HG02885 (cell line): ENCODE data around the gene SETDB2.
A peak's percentile ranks its signal among the peaks of the same experiment; 100 is the strongest.

Experiments used
- ATAC-seq: cut with Tn5 transposase; IDR thresholded peaks from one replicate; pipeline ENCODE4 v1.9.1; 2021; ENCODE audit warnings: mild to moderate bottlenecking; ENCODE audit not compliant: unreplicated experiment, poor library complexity

Gene SETDB2

DNA sequence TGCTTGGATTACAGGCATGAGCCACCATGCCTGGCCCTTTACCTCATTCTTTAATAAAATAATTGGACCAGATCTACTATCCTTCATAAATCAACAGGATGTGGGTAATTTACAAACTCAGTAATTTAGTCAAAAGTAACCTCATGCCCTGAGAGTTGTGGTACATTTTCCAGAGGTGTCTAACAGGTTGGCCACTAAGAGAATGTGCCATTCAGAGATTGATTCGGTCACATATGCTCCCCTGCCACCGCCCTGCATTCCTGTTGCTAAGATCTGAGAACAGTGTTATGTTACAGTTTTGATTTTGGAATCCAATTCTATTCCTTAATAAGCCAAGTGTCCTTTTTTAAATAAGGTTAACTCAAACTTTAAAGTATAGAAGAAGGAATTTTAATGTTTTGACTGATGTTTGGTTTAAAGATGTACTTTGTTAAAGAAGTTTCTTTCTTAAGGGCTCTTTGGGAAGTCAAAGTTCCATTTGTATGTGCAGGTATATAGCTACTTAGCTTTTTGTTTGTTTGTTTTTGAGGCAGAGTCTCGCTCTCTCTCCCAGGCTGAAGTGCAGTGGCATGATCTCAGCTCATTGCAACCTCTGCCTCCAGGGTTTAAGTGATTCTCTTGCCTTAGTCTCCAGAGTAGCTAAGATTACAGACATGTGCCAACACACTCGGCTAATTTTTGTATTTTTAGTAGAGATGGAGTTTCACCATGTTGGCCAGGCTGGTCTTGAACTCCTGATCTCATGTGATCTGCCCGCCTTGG lies 80.8 kb downstream of the SETDB2 start:
- ATAC-seq = no peak

DNA sequence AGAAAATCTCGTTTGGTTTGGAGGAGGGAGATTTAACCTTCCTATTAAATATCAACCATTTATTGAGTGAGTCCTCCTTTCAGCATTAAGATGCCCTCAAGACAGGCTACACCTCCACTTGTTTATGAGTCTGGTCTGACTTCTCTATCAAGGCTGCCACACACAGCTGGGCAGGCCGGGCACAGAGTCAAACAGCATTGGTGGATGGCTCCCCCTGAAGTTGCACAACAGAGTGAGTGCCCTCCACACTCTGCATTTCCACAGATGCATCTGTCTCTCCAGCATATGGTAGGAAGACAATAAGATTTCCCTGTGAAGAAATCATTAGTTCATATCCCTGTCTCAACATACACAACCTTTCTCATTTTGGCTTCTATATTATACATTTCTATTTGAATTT lies 83.0 kb downstream of the SETDB2 start:
- ATAC-seq = no peak

DNA sequence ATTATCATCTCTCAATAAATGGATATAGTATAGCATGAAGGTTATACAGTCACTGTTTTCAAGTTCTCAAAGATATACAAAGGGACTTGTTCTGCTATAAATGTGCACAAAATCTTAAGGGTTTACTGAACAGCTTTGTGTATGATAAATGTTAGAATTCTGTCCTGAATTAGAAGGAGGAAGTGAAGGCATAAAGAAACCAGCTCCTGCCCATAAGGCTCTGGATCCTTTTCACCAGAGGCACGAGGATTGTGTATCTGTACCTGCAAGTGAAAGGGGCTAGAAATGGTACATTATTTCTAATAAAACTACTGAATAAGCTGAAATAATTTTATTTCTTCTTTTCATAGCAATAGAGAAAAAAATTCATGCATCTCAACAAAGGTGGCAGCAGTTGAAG lies 84.1 kb downstream of the SETDB2 start:
- no peak for ATAC-seq

DNA sequence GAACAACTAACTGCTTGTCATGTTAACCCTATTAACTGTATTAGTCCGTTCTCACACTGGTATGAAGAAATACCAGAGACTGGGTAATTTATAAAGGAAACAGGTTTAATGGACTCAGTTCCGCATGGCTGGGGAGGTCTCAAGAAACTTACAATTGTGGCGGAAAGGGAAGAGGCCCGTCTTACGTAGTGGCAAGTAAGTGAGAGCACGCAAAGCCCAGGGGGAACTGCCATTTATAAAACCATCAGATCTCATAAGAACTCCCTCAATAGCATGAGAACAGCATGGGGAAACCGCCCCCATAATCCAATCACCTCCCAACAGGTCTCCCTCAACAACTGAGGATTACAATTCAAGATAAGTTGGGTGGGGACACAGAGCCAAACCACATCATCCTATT lies 86.4 kb downstream of the SETDB2 start:
- peak; percentile 73 for ATAC-seq

DNA sequence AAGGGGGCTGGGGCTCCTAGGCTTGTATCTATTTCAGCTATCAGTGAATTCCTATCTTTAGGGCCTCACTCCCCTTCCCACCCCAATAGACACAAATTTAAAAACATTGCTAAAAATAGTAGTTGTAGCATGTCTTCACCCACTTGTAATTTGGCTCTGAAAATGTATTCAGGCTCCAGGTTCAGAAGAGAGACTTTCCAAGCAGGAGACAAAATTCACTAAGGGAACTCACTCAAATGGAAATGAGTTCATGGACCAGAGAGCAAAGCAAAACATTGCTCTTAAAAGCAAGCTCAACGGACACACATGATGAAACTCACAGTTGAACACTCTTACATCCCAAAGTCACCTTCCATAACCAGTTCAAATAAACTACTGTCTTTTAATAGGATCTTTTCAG lies 88.5 kb downstream of the SETDB2 start:
- ATAC-seq = no peak

DNA sequence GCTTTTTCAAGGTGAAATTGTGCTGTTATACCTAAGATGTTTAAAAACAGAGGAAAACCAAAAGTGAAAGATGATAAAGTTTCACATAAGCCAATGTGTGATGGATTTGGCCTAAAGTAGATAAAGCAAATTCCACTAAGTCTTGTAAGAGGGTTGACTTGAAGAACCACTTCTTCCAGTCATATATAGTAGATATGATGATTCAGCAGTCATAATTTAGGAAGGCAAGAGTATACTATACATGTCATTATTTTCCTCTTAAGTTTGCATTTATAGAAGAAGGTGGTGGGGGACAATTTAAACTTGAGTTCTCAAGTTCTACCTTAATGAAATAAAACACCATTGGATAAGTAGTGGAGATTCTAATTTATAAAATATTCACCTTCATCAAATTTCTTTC lies 88.9 kb downstream of the SETDB2 start:
- no peak for ATAC-seq

DNA sequence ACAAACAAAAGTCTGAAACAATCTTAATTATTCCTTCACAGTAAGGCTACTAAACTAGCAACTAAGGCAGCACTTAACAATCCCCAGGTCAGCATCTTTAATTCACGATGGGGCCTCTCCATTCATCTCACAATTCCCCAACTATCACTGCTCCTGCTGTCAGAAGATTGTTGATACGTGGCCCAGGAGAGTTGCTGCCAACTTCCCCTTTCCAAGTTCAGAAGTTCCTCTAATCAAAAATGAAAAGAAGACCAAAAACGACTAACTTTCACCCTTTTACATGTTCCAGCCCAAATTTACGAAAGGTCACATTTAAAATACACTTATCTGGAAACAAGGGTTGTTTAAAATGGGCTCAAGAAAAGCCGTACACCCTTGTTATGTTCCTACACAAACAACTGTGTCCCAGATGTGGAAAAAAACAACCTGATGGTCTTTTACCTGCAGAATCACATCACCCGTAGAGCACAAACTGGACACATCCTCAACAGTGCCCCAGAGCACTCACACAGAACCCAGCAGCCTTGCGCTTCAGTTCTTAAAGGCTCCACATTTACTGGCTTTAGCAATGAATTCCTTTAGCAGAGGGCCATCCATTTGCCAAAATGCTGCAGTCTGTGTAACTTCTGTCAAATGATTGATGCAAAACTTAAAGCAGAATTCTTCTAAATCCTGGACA lies 89.7 kb downstream of the SETDB2 start:
- ATAC-seq = no peak

DNA sequence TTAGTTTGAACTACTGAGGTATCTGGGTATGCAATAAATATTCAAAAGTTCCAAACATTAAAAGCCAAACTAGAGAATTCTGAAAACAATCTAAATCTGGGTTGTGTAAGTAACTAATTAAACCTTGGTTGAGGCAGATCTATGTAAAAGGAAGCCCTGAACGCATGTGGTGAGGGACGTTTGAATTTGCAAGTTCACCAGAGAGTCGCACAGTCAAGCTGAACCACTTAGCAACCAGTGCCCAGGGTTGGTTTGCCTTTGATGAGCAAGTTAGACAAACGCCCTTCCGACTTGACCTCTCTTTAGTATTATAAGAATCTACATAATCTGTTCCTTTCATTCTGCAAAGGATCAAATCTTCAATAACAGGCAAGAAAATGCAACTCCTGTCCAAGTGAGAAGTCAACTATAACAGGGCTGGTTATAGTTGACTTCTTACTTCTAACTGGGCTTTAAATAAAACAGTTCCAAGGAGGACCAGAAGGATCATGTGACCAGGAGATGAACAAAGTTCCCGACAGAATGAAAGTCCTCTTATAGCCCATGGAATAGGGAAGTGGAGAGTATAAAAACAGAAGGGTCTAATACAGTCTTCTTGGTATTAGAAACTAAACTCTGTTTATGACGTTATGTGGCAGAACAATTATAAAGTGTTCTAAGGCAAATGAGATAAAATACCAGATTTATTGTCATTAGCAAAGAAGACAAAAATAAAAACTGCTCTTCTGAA lies 92.2 kb downstream of the SETDB2 start:
- no peak for ATAC-seq

DNA sequence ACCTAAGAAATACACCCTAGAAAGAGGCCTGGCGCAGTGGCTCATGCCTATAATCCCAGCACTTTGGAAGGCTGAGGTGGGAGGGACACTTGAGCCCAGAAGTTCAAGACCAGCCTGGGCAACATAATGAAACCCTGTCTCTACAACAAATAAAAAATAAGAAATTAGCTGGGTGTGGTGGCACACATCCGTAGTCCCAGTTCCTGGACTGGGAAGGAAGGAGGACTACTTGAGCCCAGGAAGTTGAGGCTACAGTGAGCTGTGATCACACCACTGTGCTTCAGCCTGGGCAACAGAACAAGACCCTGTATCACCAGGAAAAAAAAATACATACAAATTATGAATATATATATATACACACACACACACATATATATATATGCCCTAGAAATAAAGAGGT lies 94.3 kb downstream of the SETDB2 start:
- ATAC-seq = no peak

DNA sequence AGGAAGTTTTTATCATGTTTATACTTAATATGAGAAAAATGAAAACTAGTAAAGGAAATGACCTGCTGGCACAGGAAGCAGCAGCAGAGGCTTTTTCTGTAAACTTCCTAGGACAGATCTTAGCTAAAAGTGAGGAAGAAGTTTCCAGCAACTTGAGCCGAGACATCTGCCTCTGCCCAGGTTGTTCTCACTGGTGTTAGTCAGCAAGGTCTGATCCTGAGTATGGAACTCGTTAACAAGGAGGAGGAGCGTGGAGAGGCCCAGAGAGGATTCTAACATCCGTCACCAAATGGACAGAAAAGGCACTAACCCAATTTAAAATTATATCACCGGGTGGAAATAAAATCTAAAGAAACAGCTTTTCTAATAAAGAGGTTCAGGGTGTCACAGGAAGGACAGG lies 95.2 kb downstream of the SETDB2 start:
- ATAC-seq = no peak

DNA sequence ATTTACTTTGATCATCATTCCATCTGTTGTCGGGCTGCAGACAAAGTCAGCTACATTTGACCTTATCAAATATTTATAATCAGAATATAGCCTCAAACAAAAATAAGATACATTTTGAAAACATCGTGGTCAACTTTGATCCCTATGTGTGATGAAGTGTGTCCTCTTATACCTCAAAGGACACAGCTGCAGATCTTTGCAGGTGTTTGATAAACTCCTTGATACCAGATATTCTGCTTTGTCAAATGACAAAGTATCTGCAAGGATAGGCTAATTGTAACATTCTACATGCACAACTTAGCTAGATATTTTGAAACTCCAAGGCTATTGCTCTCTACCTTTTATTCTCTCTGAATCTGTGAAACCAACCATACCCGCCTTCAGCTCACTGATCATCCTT lies 95.7 kb downstream of the SETDB2 start:
- ATAC-seq = no peak

DNA sequence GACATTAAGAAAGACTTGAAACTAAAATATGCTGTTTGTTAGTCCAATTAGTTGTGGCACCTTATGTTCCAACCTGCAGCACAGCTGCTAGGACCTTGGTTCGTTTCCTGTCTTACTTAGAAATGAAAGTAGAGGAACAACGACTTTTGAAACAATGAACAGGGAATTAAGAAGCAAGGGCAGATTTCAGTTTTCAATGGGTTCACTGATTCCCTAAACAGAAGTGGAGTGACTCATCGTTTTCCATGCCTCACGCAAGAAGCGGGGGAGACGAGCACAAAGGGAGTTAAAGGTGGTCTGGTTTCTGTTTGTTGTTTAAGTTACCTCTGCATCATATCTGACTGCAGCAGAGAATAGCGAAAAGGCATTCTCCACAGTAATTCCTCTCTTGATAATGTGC lies 96.5 kb downstream of the SETDB2 start:
- no peak for ATAC-seq

DNA sequence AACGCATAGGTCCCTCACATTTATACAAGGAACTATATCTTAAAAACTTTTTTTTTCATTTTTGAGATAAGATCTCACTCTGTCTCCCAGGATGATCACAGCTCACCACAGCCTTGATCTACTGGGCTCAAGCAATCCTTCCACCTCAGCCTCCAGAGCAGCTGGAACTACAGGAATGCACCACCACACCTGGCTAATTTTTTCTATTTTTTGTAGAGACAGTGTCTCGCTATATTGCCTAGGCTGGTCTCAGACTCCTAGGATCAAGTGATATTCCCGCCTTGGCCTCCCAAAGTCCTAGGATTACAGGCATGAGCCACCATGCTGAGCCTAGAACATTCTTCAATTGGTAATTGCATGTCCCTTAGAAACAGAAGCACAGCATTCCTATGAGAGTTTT lies 99.6 kb downstream of the SETDB2 start:
- no peak for ATAC-seq
